Small intestine (tissue), 7 donors: Measurements from ENCODE around the gene APC. TPM values are rescaled to one million over a fixed set of nuclear protein-coding genes. Genes with fewer than 3 reads are reported as not detected.
"Not testable (repeated sequence)": the region's sequence is repeated elsewhere in the genome, so short reads cannot be mapped to it uniquely, and the experiment has no call there.

Source experiments
- DNase-seq, 2 donors: peaks; one replicate each; pipeline versions ENCODE4 v3.0.0 to v3.0.0-alpha.2; 2013
- FAIRE-seq: peaks from 2 replicates; lab custom pipeline; 2012; peaks lifted over from hg19 to GRCh38; lab: Jason Lieb, UNC
- H3K27ac ChIP-seq, 3 donors: one replicate each; pipeline ENCODE4 v1.5.1; 2013; ENCODE audit warnings: low read length in 2 of 3, mild to moderate bottlenecking in 2 of 3, control low read depth in 1 of 3, inconsistent platforms in 1 of 3, low read depth in 1 of 3, moderate library complexity in 1 of 3
- H3K27me3 ChIP-seq, 3 donors: one replicate each; pipeline ENCODE4 v1.6.1; 2013; ENCODE audit warnings: low read length in 3 of 3, inconsistent platforms in 1 of 3; ENCODE audit not compliant: control insufficient read depth in 3 of 3, insufficient read depth in 3 of 3
- H3K36me3 ChIP-seq, 3 donors: one replicate each; pipeline ENCODE4 v1.6.1; 2013; ENCODE audit warnings: low read length in 3 of 3, inconsistent platforms in 1 of 3, low read depth in 1 of 3, mild to moderate bottlenecking in 1 of 3, moderate library complexity in 1 of 3; ENCODE audit not compliant: control insufficient read depth in 3 of 3, insufficient read depth in 2 of 3
- H3K4me1 ChIP-seq, 3 donors: one replicate each; pipeline ENCODE4 v1.6.1; 2013; ENCODE audit warnings: low read length in 2 of 3, inconsistent platforms in 1 of 3, low read depth in 1 of 3, mild to moderate bottlenecking in 1 of 3, moderate library complexity in 1 of 3; ENCODE audit not compliant: control insufficient read depth in 3 of 3, insufficient read depth in 2 of 3
- H3K4me3 ChIP-seq, 3 donors: one replicate each; pipeline ENCODE4 v1.5.1; 2013; ENCODE audit warnings: low read length in 3 of 3, control low read depth in 1 of 3, inconsistent platforms in 1 of 3, low read depth in 1 of 3, mild to moderate bottlenecking in 1 of 3, moderate library complexity in 1 of 3
- H3K9me3 ChIP-seq, 2 donors: one replicate each; pipeline ENCODE4 v1.6.1; 2013; ENCODE audit warnings: low read depth in 1 of 2, low read length in 1 of 2; ENCODE audit not compliant: control insufficient read depth in 2 of 2, insufficient read depth in 1 of 2
- WGBS, 3 donors: extraction: QIAGEN DNeasy Blood & Tissue Kit; methylation state at CpG; one replicate each; pipeline ENCODE4 v1.1.7; 2013; 5-methylcytosine and 5-hydroxymethylcytosine counted together
- polyA plus RNA-seq, 4 donors: library from polyadenylated mRNA; stranded (reverse) in 3 of 4; unstranded in 1 of 4; fragments of 200-250 nt in 3 of 4; fragments of 120-200 nt in 1 of 4; gene quantifications; one replicate each; pipeline versions ENCODE4 v1.2.1 to v1.2.3, GENCODE V29; 2013
- donor health status: healthy with polysubstance abuse.
- donor health status: control.
- donor health status: control.
- donor health status: Bipolar disorder and iron deficiency.
- donor health status: healthy.

The APC gene
- polyA plus RNA-seq, 4 donors, result 8.0 to 31.3 (median 16.8) TPM

DNA sequence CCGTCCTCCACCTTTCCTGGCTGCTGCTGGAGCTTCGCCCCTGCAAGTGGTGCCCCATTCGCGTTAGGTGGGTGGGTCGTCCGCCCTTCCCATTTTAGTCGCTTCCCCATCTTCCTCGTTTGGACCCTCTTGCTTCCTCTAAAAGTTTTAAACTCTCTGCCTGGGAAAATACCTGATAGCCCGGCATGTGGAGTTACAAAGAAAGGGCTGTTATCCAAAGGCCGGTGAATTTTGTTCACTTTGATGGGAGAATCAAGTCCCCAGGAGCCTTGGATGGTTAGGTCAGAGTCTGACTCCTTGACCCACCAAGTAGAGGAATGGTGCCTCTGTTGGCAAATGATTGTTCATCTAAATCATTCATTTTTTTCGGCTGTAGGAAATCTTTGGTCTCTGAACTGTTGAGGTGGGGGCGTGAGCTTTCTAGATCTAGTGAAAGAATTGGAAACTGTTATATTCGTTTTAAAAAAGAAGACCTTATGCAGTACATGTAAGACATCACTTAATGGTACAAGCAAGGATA is 29.5 kb upstream of the APC start:
- peaks cover 0 to 12% (median 1%) of the 10 kb centered on the region in 3 donors for H3K36me3 ChIP-seq
- WGBS, 3 donors, result 1 to 3% (median 2%) methylated on average over 13 of the region's 13 CpGs
- H3K4me1 ChIP-seq, result peaks cover 3 to 16% (median 15%) of the 10 kb centered on the region in 3 donors
- H3K27ac ChIP-seq, result peak overlapping the region; percentile 72 to 98 (median 92)
- H3K4me3 ChIP-seq, result peak overlapping the region; percentile 83 to 95 (median 86)
- peaks cover 0 to 2% of the 10 kb centered on the region in 2 donors for H3K9me3 ChIP-seq
- peak in 1 of 2 donors; percentile 12 for DNase-seq
- no peaks in the 10 kb centered on the region for H3K27me3 ChIP-seq
- no peak for FAIRE-seq

- WGBS, 3 donors, result 79 to 90% (median 83%) methylated on average over 3 of the region's 3 CpGs
- peaks cover 0 to 2% of the 10 kb centered on the region in 2 donors for H3K9me3 ChIP-seq
- DNase-seq, result no peak
- H3K36me3 ChIP-seq, result peaks cover 0 to 16% (median 2%) of the 10 kb centered on the region in 3 donors
- no peaks in the 10 kb centered on the region for H3K27me3 ChIP-seq
- FAIRE-seq, result no peak
- H3K27ac ChIP-seq, result peak overlapping the region in 1 of 3 donors; percentile 98
- H3K4me1 ChIP-seq, result peaks cover 3 to 16% (median 15%) of the 10 kb centered on the region in 3 donors
- H3K4me3 ChIP-seq, result no peak overlapping the region
Measured at GRCh38 chr5:112709416-112709815, 28.3 kb upstream of the APC start.

GRCh38 chr5:112710896-112711295 is 26.8 kb upstream of the APC start:
- WGBS, 3 donors, result 93 to 95% (median 95%) methylated on average over 4 of the region's 4 CpGs
- no peak overlapping the region for H3K4me3 ChIP-seq
- FAIRE-seq (no peak), DNase-seq (no peak)
- no peaks in the 10 kb centered on the region for H3K27me3 ChIP-seq
- no peak overlapping the region for H3K27ac ChIP-seq
- H3K36me3 ChIP-seq, result peaks cover 0 to 16% (median 2%) of the 10 kb centered on the region in 3 donors
- H3K9me3 ChIP-seq, result peaks cover 0 to 2% of the 10 kb centered on the region in 2 donors
- peaks cover 3 to 16% (median 15%) of the 10 kb centered on the region in 3 donors for H3K4me1 ChIP-seq

- Histone ChIP-seq H3K27ac (no peak overlapping the region), H3K9me3 (peaks cover 0 to 2% of the 10 kb centered on the region in 2 donors), H3K27me3 (no peaks in the 10 kb centered on the region), H3K36me3 (peaks cover 0 to 16% (median 2%) of the 10 kb centered on the region in 3 donors), H3K4me3 (no peak overlapping the region), H3K4me1 (peaks cover 3 to 16% (median 15%) of the 10 kb centered on the region in 3 donors)
- FAIRE-seq (no peak), DNase-seq (no peak)
- 76 to 79% (median 78%) methylated on average over 3 of the region's 3 CpGs for WGBS, 3 donors
Measured at GRCh38 chr5:112711436-112711835, 26.2 kb upstream of the APC start.

GRCh38 chr5:112713206-112713605 is 24.5 kb upstream of the APC start:
- 93 to 95% (median 95%) methylated on average over 5 of the region's 5 CpGs for WGBS, 3 donors
- DNase-seq (no peak), FAIRE-seq (no peak)
- Histone ChIP-seq H3K4me1 (peaks cover 3 to 16% (median 15%) of the 10 kb centered on the region in 3 donors), H3K9me3 (peaks cover 0 to 2% of the 10 kb centered on the region in 2 donors), H3K36me3 (peaks cover 0 to 16% (median 2%) of the 10 kb centered on the region in 3 donors), H3K27me3 (no peaks in the 10 kb centered on the region), H3K27ac (no peak overlapping the region), H3K4me3 (no peak overlapping the region)

DNA sequence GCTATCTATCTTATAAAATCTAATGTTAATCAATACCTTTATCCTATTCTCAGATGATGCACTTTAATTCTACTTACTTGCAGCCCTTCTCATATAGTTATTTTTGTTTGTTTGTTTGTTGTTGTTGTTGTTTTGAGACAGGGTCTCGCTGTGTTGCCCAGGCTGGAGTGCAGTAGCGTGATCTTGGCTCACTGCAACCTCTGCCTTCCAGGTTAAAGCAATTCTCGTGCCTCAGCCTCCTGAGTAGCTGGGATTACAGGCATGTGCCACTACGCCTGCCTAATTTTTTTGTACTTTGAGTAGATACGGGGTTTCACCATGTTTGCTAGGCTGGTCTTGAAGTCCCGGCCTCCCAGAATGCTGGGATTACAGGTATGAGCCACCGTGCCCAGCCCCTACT is 20.8 kb upstream of the APC start:
- H3K9me3 ChIP-seq, FAIRE-seq, H3K4me1 ChIP-seq, H3K27ac ChIP-seq, H3K4me3 ChIP-seq, H3K27me3 ChIP-seq, DNase-seq: not testable (repeated sequence)
- 95 to 97% (median 96%) methylated on average over 7 of the region's 7 CpGs for WGBS, 3 donors
- peaks cover 0 to 11% (median 2%) of the 10 kb centered on the region in 3 donors for H3K36me3 ChIP-seq

DNA sequence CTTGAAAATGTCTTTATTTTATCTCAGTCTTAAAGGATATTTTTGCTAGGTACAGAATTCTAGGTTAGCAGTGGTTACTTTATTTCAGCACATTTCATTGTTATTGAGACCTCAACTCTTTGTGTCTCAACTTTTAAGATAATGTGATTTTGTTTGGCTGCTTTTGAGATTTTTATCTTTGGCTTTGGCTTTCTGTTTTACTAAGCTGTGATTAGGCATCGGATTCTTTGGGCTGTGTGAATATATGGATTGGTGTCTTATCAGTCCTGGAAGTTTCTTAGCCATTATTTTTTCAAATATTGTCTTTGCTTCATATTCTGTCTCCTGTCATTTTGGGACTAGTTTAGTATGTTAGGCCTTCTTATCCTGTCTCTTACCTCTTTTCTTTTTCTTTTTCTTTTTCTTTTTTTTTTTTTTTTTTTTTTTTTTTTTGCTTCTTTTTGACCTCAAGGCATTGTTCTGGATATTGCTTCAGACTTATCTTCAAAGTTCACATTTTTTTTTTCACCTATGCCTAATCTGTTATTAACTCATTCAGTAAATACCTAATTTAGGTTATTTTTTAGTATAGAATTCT is 20.1 kb upstream of the APC start:
- no peak overlapping the region for H3K27ac ChIP-seq
- WGBS, 3 donors, result 72 to 80% (median 74%) methylated on average over 1 of the region's 1 CpG
- FAIRE-seq (no peak), DNase-seq (no peak)
- H3K9me3 ChIP-seq, result no peaks in the 10 kb centered on the region
- no peaks in the 10 kb centered on the region for H3K27me3 ChIP-seq
- no peak overlapping the region for H3K4me3 ChIP-seq
- peaks cover 0 to 3% (median 0%) of the 10 kb centered on the region in 3 donors for H3K4me1 ChIP-seq
- H3K36me3 ChIP-seq, result peaks cover 0 to 6% (median 2%) of the 10 kb centered on the region in 3 donors

GRCh38 chr5:112718344-112718743 is 19.3 kb upstream of the APC start:
- no peak for DNase-seq
- Histone ChIP-seq H3K27me3 (no peaks in the 10 kb centered on the region), H3K4me3 (no peak overlapping the region), H3K4me1 (peaks cover 0 to 3% (median 0%) of the 10 kb centered on the region in 3 donors), H3K9me3 (no peaks in the 10 kb centered on the region), H3K27ac (no peak overlapping the region), H3K36me3 (peaks cover 0 to 3% (median 0%) of the 10 kb centered on the region in 3 donors)
- no peak for FAIRE-seq
- 88 to 93% (median 90%) methylated on average over 2 of the region's 2 CpGs for WGBS, 3 donors
